Right ventricle myocardium inferior (tissue), 1 donor: ENCODE measurements around the gene GNA14. TPM values are rescaled to one million over a fixed set of nuclear protein-coding genes. Genes with fewer than 3 reads are reported as not detected.

ENCODE experiments used
- ATAC-seq: fragments of 200-7000 bp; cut with Tn5 transposase; one replicate; pipeline ENCODE4 v1.9.1; 2020; ENCODE audit warnings: mild to moderate bottlenecking, moderate library complexity
- DNase-seq: peaks from one replicate; pipeline ENCODE4 v3.0.0; 2021; ENCODE audit errors: missing footprints
- intact Hi-C: fragments of 100-400 bp; cut with DNase I; formaldehyde crosslinking; loops from one replicate; pipeline ENCODE4 v1.11.0; 2022
- total RNA-seq: library from RNA; stranded (reverse); fragmentation: NEBNext Ultra II Directional; extraction: Animal tissue kit (Norgen Biotek cat#: 25700); gene quantifications from one replicate; pipeline ENCODE4 v1.2.1, GENCODE V29; 2021
- donor health status: DM: no; HTN: yes; CAD: no; lungs with severe emphysema.

The GNA14 gene
- total RNA-seq, 1 donor from 2014 or later, result 2.6 TPM

- DNase-seq (no peak), ATAC-seq (no peak)
- intact Hi-C loops, result no loop called here
Observed at GRCh38 chr9:77475641-77476473, 172.3 kb downstream of the GNA14 start.

GRCh38 chr9:77474936-77475335 lies 173.2 kb downstream of the GNA14 start:
- DNase-seq, result no peak
- no peak for ATAC-seq

DNA sequence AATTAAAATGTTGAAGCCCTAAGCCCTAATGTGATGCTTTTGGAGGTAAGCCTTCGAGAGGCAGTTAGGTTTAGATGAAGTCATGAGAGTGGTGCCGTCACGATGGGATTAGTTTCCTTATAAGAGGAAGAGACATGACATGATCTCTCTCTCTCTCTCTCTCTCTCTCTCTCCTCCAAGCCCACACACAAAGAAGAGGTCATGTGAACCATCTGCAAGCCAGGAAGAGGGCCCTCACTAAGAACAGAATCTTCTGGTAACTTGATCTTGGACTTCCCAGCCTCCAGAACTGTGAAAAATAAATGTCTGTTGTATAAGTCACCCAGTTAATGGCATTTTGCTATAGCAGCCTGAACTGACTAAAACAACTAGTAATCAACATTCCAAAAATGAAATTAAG lies 175.5 kb downstream of the GNA14 start:
- intact Hi-C loops, result no loop called here
- no peak for DNase-seq
- ATAC-seq, result no peak

More at GRCh38 chr9:77474936-77475335, 173.2 kb downstream of the GNA14 start:
- intact Hi-C loops, result no loop called here

- ATAC-seq, result no peak
- no peak for DNase-seq
- intact Hi-C loops, result no loop called here
Observed at GRCh38 chr9:77471572-77471971, 176.6 kb downstream of the GNA14 start.

GRCh38 chr9:77469515-77470231 lies 178.4 kb downstream of the GNA14 start:
- intact Hi-C loops, result no loop called here
- DNase-seq (no peak), ATAC-seq (no peak)

DNA sequence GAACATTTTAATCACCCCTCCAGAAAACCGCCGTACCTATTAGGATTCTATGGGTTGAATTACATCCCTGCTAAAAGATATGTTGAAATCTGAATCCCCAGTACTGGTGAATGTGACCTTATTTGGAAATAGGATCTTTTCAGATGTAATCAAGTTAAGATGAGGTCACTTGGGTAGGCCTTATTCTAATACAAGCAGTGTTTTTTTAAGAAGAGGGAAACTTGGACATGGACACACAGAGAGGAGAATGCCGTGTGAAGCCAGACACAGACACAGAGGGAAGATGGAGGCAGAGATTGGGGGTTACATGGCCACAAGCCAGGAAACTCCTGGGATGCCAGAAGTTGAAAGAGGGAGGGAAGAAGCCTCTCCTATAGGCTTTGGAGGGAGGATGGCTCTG lies 183.5 kb downstream of the GNA14 start:
- intact Hi-C loops, result no loop called here
- no peak for DNase-seq
- no peak for ATAC-seq

DNA sequence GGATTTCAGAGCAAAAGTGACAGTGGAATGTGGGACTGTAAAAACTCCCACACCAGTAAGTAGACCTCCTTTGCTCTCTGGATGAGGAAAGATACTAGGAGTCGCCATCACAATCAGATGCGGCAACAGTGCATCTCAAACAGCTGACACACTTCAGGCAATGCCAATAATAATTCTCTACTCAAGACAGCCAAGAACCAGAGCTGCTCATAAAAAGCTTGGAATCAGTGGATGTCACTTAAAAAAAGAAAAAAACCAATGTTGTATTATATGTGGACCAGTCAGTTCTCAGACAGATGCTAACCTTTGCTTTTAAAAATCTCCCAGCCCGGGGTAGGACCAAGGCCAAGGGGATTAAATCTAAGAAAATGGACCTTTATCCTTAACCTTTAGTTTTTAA lies 185.0 kb downstream of the GNA14 start:
- no peak for ATAC-seq
- intact Hi-C loops, result no loop called here
- no peak for DNase-seq

DNA sequence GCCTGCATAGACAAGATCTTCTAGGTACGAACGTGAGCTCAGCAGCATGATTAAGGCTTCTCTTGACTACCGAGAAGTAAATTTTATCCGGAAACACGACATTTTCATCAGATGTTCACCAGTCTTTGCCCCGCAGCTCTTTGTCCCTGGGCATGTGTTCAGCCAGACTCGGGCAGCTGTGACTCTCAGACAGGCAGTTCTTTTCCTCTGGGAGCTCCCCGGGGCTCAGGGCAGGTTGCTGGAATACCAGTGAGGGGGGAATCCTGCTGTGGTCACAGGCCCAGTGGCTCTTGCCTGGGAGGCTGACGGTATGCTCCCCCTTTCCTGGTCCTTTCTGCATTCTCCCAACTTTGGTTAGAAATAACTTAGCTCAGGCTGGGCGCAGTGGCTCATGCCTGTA lies 186.1 kb downstream of the GNA14 start:
- no peak for ATAC-seq
- no peak for DNase-seq
- intact Hi-C loops, result no loop called here

- ATAC-seq (no peak), DNase-seq (no peak)
- intact Hi-C loops, result no loop called here
Observed at GRCh38 chr9:77460938-77461337, 187.2 kb downstream of the GNA14 start.

- DNase-seq (no peak), ATAC-seq (peak; percentile 81)
- intact Hi-C loops, result loop anchor here (2.0 to 5.0 kb wide), 4 partner anchors 139 to 577 kb away; partner anchors contain the start of gene GNA14
Observed at GRCh38 chr9:77457916-77458592, 190.1 kb downstream of the GNA14 start.

- intact Hi-C loops, result loop anchor here (2.0 to 5.0 kb wide), 4 partner anchors 140 to 578 kb away; partner anchors contain the start of gene GNA14
- ATAC-seq (peak; percentile 79), DNase-seq (peak; percentile 83)
Observed at GRCh38 chr9:77456829-77457437, 191.2 kb downstream of the GNA14 start.

DNA sequence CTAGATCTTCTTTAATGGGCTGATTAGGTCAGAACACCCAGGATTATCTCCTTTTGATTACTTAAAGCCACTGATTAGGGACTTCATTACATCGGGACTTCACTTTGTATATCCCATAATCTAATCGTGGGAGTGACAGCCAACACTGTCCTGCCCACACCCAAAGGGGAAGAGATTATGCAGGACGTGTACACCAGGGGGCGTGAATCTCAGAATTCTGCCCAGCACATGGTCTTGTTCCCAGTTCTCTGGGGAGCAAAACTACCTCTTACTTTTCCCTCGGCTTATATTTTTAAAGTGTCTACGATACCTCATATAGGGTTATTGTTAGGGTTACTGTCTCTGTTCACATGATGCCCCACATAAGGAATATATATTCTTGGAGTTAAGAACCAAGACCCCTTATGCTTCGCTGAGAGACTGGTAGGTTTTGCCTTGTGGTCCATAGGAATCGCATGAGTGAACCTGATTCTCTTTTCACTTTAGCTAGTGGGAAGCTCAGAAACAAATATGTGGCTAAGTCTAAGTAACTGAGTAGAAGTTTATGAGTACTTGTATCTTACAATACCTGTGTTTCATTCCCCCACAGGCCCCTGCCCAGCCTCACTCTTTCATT lies 192.7 kb downstream of the GNA14 start:
- intact Hi-C loops, result loop anchor here (5.0 kb wide), 2 partner anchors 142 to 297 kb away; no protein-coding TSS in a partner anchor
- ATAC-seq (no peak), DNase-seq (no peak)

GRCh38 chr9:77454663-77455062 lies 193.5 kb downstream of the GNA14 start:
- DNase-seq (no peak), ATAC-seq (no peak)
- intact Hi-C loops, result loop anchor here (5.0 kb wide), 2 partner anchors 143 to 298 kb away; no protein-coding TSS in a partner anchor

- DNase-seq (no peak), ATAC-seq (no peak)
- intact Hi-C loops, result no loop called here
Observed at GRCh38 chr9:77453825-77454647, 194.1 kb downstream of the GNA14 start.

- ATAC-seq (no peak), DNase-seq (no peak)
- intact Hi-C loops, result no loop called here
Observed at GRCh38 chr9:77451507-77451906, 196.6 kb downstream of the GNA14 start.

GRCh38 chr9:77450085-77450475 lies 198.0 kb downstream of the GNA14 start:
- intact Hi-C loops, result no loop called here
- ATAC-seq (no peak), DNase-seq (no peak)

DNA sequence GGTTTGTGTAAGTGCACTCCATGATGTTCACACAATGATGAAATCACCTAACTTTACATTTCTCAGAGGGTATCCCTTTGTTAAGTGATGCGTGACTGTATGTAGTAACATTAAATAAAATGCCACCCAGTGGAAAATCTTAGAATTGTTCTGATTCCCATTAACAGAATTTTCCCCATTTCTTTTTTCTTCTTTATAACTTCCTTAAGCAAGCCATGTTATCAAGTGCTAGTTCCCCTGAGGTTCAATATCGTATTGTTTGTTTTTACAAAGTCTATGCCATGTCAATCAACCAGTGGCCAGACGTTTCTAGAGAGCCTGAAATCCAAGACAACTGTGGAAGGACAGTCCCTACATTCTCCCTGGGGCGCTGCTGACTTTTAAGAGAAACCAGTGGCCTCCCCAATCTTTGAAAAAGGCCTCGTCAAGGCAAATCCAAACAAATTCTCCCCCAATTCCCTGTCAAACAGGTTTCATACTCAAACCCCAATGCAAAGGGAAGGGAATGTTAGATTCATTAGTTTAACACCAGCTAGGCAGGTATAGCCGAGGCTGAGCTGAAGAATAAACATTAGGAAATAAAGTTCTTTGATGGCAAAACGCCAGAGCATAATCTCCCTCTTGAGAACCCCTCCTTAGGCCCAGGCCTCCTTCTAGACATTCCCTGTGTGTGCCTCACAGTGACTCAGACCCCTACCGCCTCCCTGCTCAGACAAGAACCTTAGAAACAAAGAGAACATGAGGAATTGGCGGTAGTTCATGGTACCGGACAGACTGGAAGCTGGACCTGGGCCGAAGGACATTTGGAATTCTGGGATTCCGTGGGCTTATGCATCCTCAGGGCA lies 198.7 kb downstream of the GNA14 start:
- ATAC-seq, result no peak
- intact Hi-C loops, result no loop called here
- no peak for DNase-seq
